ENCODE results near the gene SLC6A17.

SLC6A17 gene

DNA sequence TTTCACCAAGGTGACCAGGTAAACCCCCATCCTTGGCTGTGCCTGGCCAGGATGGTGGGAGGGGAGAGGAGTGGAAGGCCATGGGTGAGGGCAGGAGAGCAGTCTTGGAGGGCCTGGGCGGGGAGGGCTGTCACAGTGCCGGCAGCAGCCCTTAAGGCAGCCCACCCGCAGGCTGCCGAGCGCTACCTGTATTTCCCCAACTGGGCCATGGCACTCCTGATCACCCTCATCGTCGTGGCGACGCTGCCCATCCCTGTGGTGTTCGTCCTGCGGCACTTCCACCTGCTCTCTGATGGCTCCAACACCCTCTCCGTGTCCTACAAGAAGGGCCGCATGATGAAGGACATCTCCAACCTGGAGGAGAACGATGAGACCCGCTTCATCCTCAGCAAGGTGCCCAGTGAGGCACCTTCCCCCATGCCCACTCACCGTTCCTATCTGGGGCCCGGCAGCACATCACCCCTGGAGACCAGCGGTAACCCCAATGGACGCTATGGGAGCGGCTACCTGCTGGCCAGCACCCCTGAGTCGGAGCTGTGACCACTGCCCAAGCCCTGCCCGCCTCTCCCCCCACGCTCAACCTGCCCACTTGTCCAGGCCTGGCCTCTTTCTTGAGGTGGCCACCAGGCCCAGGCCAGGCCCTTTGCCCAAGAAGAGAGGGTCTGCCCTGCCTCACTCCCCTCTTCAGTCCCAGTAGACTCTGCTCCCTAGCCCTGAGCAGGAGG, 47.8 kb downstream of the SLC6A17 start:
- H3K9me2 ChIP-seq (replicated peaks; ENCODE audit: low read depth, low read length): no peaks in the 10 kb centered on the region
- no peak overlapping the region for H3K9ac ChIP-seq (ENCODE audit: low read depth, low read length, poor library complexity, severe bottlenecking)
- H3K4me1 ChIP-seq (ENCODE audit: insufficient read depth, low read length, poor library complexity, severe bottlenecking): peaks cover under 1% of the 10 kb centered on the region
- TF ChIP-seq, protein P1, sequence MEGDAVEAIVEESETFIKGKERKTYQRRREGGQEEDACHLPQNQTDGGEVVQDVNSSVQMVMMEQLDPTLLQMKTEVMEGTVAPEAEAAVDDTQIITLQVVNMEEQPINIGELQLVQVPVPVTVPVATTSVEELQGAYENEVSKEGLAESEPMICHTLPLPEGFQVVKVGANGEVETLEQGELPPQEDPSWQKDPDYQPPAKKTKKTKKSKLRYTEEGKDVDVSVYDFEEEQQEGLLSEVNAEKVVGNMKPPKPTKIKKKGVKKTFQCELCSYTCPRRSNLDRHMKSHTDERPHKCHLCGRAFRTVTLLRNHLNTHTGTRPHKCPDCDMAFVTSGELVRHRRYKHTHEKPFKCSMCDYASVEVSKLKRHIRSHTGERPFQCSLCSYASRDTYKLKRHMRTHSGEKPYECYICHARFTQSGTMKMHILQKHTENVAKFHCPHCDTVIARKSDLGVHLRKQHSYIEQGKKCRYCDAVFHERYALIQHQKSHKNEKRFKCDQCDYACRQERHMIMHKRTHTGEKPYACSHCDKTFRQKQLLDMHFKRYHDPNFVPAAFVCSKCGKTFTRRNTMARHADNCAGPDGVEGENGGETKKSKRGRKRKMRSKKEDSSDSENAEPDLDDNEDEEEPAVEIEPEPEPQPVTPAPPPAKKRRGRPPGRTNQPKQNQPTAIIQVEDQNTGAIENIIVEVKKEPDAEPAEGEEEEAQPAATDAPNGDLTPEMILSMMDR (conservative IDR thresholded peaks at IDR 0.05; ENCODE audit: low read length): no peak
- TF ChIP-seq EZH2phosphoT487 (IDR thresholded peaks at IDR 0.05; ENCODE audit: borderline replicate concordance): no peak
- H3K27me3 ChIP-seq (ENCODE audit: insufficient read depth, low read length, poor library complexity, severe bottlenecking): no peaks in the 10 kb centered on the region
- H3K36me3 ChIP-seq (ENCODE audit: insufficient read depth, low read length): no peaks in the 10 kb centered on the region
- no peaks in the 10 kb centered on the region for H4K20me1 ChIP-seq (ENCODE audit: insufficient read depth, low read length, poor library complexity, severe bottlenecking)
- H2AFZ ChIP-seq (ENCODE audit: low read length): no peak overlapping the region
- H3F3A ChIP-seq (ENCODE audit: low read depth): no peaks in the 10 kb centered on the region
- no peak overlapping the region for H3K4me2 ChIP-seq (ENCODE audit: low read depth, low read length, poor library complexity, severe bottlenecking)
- H3K9me3 ChIP-seq (ENCODE audit: insufficient read depth, low read depth, low read length): no peaks in the 10 kb centered on the region
- H3K4me3 ChIP-seq (ENCODE audit: low read length, poor library complexity, severe bottlenecking): no peak overlapping the region
- H3K79me2 ChIP-seq (ENCODE audit: insufficient read depth, low read length): no peaks in the 10 kb centered on the region

GRCh38 chr1:110198746-110199145, 48.5 kb downstream of the SLC6A17 start:
- Histone ChIP-seq H3K36me3 (ENCODE audit: insufficient read depth, low read length) (no peaks in the 10 kb centered on the region), H2AFZ (ENCODE audit: low read length) (no peak overlapping the region), H4K20me1 (ENCODE audit: insufficient read depth, low read length, poor library complexity, severe bottlenecking) (no peaks in the 10 kb centered on the region), H3F3A (ENCODE audit: low read depth) (no peaks in the 10 kb centered on the region), H3K9me2 (replicated peaks; ENCODE audit: low read depth, low read length) (no peaks in the 10 kb centered on the region), H3K4me1 (ENCODE audit: insufficient read depth, low read length, poor library complexity, severe bottlenecking) (peaks cover 5% of the 10 kb centered on the region), H3K79me2 (ENCODE audit: insufficient read depth, low read length) (no peaks in the 10 kb centered on the region), H3K9me3 (ENCODE audit: insufficient read depth, low read depth, low read length) (no peaks in the 10 kb centered on the region), H3K27me3 (ENCODE audit: insufficient read depth, low read length, poor library complexity, severe bottlenecking) (no peaks in the 10 kb centered on the region), H3K4me2 (ENCODE audit: low read depth, low read length, poor library complexity, severe bottlenecking) (no peak overlapping the region), H3K4me3 (ENCODE audit: low read length, poor library complexity, severe bottlenecking) (no peak overlapping the region), H3K9ac (ENCODE audit: low read depth, low read length, poor library complexity, severe bottlenecking) (no peak overlapping the region)
- TF ChIP-seq, protein P1 (conservative IDR thresholded peaks at IDR 0.05; ENCODE audit: low read length): no peak
- no peak for TF ChIP-seq EZH2phosphoT487 (IDR thresholded peaks at IDR 0.05; ENCODE audit: borderline replicate concordance)

- H3K4me1 ChIP-seq (ENCODE audit: insufficient read depth, low read length, poor library complexity, severe bottlenecking): peaks cover 5% of the 10 kb centered on the region
Observed at GRCh38 chr1:110200190-110200589, 49.9 kb downstream of the SLC6A17 start.

More at GRCh38 chr1:110200190-110200589, 49.9 kb downstream of the SLC6A17 start:
- Histone ChIP-seq H2AFZ (ENCODE audit: low read length) (no peak overlapping the region), H4K20me1 (ENCODE audit: insufficient read depth, low read length, poor library complexity, severe bottlenecking) (no peaks in the 10 kb centered on the region), H3K9ac (ENCODE audit: low read depth, low read length, poor library complexity, severe bottlenecking) (no peak overlapping the region), H3K36me3 (ENCODE audit: insufficient read depth, low read length) (no peaks in the 10 kb centered on the region), H3F3A (ENCODE audit: low read depth) (no peaks in the 10 kb centered on the region), H3K4me3 (ENCODE audit: low read length, poor library complexity, severe bottlenecking) (no peak overlapping the region), H3K27me3 (ENCODE audit: insufficient read depth, low read length, poor library complexity, severe bottlenecking) (no peaks in the 10 kb centered on the region), H3K9me2 (replicated peaks; ENCODE audit: low read depth, low read length) (no peaks in the 10 kb centered on the region), H3K4me2 (ENCODE audit: low read depth, low read length, poor library complexity, severe bottlenecking) (no peak overlapping the region), H3K79me2 (ENCODE audit: insufficient read depth, low read length) (no peaks in the 10 kb centered on the region), H3K9me3 (ENCODE audit: insufficient read depth, low read depth, low read length) (no peaks in the 10 kb centered on the region)
- TF ChIP-seq, protein P1 (conservative IDR thresholded peaks at IDR 0.05; ENCODE audit: low read length): no peak
- no peak for TF ChIP-seq EZH2phosphoT487 (IDR thresholded peaks at IDR 0.05; ENCODE audit: borderline replicate concordance)
